GM08714 (cell line): ENCODE measurements around the gene STK11.

Experiments
- H3K4me3 ChIP-seq: fragments of 200-500 bp; sonication (Bioruptor generic); 2 replicates; pipeline ENCODE4 v1.5.1; 2014; ENCODE audit warnings: mild to moderate bottlenecking, low read length, inconsistent platforms
- ZNF274 ChIP-seq: IDR thresholded peaks from 2 replicates; pipeline ENCODE4 v1.6.1; 2012; ENCODE audit warnings: mild to moderate bottlenecking, low read depth, low read length

Gene STK11

DNA sequence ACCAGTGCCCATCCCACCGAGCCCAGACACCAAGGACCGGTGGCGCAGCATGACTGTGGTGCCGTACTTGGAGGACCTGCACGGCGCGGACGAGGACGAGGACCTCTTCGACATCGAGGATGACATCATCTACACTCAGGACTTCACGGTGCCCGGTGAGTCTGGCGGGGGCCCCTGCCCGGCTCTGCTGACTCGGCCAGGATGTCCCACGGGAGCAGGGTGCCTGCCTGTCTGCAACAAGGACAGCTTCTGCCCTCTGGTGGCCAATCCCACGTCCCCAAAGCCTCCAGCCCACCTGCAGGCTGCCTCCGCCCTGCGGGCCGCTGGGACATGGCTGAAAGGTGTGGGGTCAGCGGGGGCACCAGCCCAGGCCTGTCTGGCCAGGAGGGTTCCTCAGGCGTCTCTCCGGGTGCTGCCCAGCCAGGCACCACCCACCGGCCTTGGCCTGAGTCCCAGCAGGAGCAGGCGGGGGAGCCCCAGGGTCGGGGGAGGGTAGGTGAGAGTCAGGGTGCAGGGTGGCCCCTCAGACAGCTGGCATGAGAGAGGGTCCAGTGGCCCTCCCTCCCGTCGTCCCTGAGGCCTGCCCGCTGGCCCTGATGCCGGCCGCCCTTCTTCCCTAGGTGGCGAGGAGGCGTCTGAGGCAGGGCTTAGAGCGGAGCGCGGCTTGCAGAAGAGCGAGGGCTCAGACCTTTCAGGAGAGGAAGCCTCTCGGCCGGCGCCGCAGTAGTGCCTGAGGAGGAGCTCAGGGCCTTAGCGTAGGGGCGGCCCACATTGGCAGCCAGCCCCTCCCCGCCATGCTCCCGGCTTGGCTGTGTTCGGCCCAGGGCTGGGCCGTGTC is 17.7 kb downstream of the STK11 start:
- H3K4me3 ChIP-seq: no peak overlapping the region
- TF ChIP-seq ZNF274: no peak

DNA sequence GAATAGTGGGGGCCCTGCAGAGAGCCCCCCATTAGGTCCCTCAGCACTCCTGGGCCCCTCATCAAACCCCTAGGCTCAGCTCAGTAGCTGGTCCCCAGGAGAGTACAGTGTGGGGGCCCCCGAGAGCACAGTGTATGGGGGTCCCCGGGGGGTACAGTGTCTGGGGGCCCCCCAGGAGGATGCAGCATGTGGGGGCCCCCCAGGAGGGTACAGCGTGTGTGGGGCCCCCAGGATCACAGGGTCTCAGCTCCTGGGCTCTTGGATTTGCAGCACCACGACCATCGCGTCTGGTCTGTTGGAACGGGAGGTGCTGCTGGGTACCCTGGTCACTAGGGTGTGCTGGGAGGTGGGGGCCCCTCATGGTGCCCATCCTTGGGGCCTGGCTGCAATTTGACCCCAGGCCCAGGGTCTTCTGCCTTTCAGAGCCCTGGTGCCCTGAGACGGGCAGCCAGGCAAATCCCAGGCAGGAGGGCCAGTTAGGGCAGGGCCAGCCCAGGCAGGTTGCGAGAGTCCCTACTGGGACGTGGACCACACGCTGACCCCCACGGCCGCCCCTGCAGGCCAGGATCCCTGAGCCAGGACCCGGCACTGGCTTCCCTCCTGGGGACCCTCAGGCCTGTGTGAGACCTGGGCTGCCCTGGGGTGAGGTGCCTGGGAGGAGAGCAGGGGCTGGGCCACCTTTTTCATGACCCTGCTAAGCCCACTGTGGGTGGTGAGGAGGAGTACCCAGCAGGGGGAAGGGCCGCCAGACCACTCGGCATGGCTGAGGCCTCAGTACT is 18.7 kb downstream of the STK11 start:
- no peak overlapping the region for H3K4me3 ChIP-seq
- TF ChIP-seq ZNF274: no peak

DNA sequence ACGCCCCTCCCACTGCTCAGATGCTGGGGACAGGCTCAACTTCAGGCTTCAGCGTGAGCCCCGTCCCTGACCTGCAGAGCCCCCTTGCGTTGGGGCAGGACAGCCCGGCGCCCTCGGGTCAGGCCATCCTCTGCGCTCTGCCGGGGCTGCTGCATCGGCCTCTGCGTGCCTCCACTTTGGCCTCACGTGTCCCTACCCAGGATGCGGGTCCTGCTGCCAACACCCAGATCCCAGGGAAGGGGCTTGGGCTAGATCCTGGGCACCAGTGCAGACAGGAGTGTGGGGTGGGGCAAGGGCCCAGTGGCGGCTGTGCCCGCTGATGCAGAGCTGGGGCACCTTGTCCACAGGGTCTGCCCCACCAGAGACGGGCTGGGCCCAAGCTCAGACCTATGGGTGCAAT is 19.3 kb downstream of the STK11 start:
- no peak overlapping the region for H3K4me3 ChIP-seq
- TF ChIP-seq ZNF274: no peak

DNA sequence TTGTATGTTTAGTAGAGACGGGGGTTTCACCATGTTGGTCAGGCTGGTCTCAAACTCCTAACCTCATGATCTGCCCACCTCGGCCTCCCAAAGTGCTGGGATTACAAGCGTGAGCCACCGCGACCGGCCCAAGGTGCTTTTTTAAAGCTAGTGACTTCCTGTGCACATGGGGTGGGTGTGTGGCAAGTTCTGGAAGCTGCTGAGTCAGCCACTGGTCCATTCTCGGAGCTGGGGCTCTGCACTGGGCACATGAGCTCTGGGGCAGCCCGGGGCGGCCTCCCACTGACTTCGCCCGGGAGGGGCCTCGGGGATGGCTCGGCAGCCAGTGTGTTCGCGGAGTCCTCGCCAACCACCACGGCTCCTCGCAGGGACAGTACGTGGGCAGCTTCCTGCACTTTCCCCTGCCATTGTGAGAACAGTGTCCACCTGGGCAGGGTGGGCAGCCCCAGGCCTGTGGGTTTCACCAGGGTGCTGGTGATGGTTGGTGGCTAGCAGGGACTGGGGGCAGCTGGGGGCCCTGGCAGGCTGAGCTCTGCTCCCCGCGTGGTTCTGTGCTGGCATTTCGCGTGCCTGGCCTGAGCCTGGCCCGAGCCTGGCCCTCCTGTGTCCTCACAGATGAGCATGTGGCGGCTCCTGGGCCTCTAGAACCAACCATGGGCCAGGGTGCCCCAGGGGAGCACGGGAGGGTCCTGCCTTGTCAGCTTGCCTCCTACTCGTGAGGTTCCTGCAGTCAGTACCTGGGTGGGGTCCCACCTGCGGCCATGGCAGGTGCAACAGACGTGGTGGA is 20.1 kb downstream of the STK11 start:
- TF ChIP-seq ZNF274: no peak
- H3K4me3 ChIP-seq: no peak overlapping the region

DNA sequence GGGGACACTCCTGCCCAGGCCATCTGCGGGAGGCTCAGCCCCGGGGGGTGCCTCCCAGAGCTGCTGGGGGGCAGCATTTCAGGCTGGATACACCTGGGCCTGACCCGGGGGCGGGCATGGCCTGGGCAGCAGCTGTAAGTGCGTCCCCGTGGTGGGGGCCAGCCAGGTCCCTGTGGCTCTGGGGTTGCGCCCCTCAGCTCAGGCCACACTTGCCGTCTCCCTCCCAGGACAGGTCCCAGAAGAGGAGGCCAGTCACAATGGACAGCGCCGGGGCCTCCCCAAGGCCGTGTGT is 20.6 kb downstream of the STK11 start:
- no peak for TF ChIP-seq ZNF274

DNA sequence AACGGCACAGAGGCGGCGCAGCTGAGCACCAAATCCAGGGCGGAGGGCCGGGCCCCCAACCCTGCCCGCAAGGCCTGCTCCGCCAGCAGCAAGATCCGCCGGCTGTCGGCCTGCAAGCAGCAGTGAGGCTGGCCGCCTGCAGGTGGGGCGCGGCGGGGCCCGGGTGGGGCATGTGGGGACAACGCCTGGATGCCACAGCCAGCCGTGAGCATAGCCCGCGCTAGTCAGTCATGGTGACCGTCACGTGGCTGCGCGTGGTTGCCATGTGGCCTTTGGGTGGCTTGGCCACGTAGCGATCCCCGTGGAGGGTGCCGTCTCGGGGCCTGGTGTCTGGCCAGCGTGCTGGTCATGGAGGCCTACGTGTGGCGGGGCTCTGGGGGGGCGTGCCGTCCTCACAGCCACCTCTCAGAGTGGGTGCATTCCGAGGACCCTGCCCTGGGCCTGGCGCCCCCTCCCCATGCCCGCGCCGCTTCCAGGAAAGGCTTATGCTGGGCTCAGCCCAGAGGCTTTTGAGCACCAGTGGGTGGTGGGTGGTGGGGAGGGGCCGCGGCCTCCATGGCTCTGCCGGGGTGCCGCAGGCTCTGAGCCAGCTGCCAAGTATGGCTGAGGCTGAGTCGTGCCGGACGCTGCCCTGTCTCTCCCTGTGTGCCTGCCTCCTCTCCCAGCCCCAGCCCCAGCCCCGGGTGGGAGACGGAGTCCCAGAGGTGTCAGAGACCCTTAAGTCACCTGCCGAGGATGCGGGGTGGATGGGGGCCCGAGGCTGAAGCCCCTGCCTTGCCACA is 21.1 kb downstream of the STK11 start:
- no peak overlapping the region for H3K4me3 ChIP-seq
- no peak for TF ChIP-seq ZNF274

More for the DNA sequence above, 20.6 kb downstream of the STK11 start:
- no peak overlapping the region for H3K4me3 ChIP-seq

DNA sequence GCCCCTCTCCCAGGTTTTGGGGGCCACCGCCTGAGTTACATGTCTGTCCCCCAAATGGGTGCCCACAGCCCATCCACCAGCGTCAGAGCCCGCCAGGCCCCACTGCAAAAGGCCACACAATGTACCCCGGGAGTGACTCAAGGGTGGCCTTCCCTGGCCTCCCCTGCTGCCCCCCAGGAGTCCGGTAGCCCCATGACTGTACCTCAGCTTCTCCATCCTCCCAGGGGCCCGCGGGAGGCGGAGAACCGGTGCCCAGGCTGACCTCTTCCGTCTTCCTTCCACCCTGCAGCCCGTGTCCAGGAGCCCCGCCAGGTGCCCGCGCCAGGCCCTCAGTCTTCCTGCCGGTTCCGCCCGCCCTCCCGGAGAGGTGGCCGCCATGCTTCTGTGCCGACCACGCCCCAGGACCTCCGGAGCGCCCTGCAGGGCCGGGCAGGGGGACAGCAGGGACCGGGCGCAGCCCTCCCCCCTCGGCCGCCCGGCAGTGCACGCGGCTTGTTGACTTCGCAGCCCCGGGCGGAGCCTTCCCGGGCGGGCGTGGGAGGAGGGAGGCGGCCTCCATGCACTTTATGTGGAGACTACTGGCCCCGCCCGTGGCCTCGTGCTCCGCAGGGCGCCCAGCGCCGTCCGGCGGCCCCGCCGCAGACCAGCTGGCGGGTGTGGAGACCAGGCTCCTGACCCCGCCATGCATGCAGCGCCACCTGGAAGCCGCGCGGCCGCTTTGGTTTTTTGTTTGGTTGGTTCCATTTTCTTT is 21.9 kb downstream of the STK11 start:
- no peak for TF ChIP-seq ZNF274
- no peak overlapping the region for H3K4me3 ChIP-seq

DNA sequence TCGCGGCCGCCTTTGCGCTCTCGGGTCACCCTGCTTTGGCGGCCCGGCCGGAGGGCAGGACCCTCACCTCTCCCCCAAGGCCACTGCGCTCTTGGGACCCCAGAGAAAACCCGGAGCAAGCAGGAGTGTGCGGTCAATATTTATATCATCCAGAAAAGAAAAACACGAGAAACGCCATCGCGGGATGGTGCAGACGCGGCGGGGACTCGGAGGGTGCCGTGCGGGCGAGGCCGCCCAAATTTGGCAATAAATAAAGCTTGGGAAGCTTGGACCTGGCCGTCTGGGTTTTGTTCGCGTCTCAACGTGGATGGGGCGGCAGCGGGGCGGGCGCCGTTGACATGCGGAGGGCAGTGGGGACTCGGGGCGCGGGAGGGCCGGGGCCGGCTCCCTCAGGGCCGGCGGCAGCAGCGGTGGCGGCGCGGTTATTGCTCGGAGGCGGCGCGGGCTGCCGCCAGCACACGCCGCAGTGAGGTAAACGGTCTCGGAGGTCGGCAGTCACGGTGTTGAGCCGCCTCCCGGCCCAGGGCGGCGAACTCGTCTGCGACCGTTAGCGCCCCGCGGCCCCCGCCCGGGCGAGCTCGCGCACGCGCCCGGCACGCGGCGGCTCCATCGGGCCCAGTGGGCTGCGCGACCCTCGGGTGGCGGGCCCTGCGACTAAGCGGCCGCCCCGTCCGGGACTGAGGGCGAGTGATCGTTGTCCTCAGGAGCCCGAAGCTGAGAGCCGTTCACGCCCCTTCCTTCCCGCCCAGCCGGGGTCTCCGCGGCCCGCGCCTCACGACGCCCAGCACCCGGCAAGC is 22.8 kb downstream of the STK11 start:
- no peak for TF ChIP-seq ZNF274
- H3K4me3 ChIP-seq: no peak overlapping the region

DNA sequence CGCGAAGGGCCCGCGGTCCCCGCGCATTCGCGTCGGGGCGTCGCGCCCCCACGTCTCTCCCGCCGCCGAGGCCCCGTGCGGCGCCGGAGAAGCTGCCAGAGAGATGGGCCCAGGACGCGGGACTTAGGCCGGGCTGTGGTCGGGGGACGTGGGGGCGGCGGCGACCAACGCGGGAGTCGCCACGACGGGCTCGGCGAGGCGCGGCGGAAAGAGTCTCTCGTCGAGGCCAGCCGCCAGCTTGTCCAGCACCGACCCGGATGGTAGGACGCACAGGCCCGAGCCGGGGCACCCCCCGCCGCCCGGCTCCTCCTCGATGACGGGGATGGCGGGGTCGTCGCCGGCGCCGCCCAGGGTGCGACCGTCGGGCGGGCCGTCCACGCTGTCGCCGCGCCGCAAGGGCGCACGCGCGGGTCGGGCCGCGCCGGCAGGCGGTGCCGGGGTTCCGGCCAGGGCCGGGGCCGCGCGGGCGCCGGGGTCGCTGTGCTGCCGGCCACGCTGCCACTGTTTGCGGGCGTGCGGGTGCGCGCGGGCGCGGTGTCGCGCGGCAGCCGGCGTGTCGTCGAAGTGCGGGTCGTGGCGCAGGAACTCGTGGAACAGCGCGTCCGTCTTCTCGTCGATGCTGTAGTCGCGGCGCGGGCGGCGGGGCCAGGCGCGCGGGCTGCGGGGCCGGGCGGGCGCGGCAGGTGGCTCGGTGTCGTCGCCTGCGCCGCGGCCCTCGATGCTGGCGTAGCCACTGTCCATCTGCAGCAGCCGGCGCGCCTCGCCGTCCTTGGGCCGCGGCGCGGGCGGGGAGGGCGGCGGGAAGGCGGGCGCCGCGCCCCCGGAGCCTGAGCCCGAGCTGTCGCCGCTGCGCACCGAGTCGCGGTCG is 23.7 kb downstream of the STK11 start:
- no peak overlapping the region for H3K4me3 ChIP-seq
- no peak for TF ChIP-seq ZNF274

DNA sequence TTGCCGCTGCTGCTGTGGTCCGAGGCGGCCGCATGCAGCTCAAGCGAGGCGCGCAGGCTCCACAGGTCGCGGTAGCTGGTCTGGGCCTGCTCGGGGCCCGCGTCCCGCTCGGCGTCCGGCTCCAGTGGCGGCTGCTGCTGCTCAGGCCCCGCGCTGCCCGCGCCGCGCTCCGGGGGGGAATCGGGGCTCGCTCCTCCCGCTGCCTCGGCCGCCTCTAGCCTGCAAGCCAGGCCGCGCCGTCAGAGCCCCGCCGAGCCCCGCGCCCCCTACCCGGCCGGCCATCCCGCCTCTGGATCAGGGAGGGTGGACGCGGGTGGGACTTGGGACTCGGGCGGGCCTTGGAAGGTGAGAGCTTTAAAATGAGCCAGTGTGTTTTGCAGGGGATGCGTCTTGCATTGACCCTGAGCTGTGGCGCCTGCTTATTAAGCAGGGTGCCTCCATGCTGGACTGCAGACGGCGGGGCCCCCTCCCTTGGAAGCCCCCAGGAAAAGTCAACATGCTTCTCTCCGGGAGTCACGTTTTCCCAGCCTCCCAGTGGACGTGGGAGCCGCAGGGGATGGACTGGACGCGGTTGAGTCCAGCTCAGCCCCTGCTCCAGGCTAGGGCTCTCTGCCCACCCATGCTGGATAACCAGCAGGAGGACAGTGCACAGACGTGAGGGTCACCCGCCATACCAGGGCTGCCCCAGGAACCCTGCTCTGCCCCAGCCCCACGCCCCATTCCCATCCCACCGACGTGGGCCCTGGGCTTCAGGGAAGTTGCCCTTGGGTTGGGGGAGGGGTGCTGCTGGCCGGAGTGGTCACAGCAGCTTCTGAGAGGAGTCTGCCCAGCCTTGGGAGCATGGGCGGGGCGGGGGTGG is 24.6 kb downstream of the STK11 start:
- no peak overlapping the region for H3K4me3 ChIP-seq
- TF ChIP-seq ZNF274: no peak

DNA sequence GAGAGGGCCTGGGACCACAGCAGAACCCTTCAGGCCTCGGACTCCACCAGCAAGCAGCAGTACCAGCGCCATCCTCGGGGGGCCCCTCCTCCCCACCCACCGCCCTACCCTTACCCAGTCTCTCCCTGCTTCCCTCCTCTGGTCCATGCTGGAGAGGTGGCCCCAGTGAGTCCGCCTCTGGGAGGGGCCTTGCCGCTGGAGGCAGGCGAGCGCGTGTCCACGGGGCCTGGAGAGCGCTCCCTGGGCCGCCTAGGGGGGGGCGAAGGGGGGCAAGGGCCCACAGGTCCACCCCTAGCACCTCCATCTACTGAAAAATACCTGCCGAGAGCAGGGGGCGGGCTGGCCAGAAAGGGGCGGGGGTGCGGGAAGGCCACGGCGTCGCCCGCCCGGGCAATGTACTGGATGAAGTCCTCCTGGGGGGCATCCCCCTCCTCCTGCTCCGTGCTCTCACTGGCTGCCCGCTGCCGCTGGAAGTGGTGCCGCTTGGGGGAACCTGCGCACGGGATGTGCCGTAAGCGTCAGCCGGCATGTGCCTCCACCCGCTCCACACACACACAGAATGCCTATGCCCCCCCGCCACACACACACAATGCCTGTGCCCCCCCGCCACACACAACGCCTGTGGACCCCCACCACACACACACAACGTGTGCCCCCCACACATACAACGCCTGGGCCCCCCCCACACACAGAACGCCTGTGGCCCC is 25.4 kb downstream of the STK11 start:
- no peak for TF ChIP-seq ZNF274

More for the DNA sequence above, 25.4 kb downstream of the STK11 start:
- H3K4me3 ChIP-seq: no peak overlapping the region
